Fibroblast of lung (primary cell): Measurements from ENCODE around the gene LMNTD2. TPM values are rescaled to one million over a fixed set of nuclear protein-coding genes. Genes with fewer than 3 reads are reported as not detected.
"Not testable (repeated sequence)": the region's sequence is repeated elsewhere in the genome, so short reads cannot be mapped to it uniquely, and the experiment has no call there.

Experiments used
- DNase-seq, 2 donors: peaks; one replicate each; pipeline versions ENCODE4 v3.0.0 to v3.0.0-alpha.2; 2010; ENCODE audit warnings: low read depth in 2 of 2
- H2AFZ ChIP-seq: 2 replicates; pipeline ENCODE4 v1.5.1; 2012; ENCODE audit warnings: low read length, control low read depth, inconsistent platforms
- H3K27ac ChIP-seq: 2 replicates; pipeline ENCODE4 v1.5.1; 2011; ENCODE audit warnings: low read length, control low read depth; ENCODE audit not compliant: insufficient read depth
- H3K27me3 ChIP-seq: 2 replicates; pipeline ENCODE4 v1.5.1; 2011; ENCODE audit warnings: mild to moderate bottlenecking, low read length; ENCODE audit not compliant: control insufficient read depth, insufficient read depth
- H3K36me3 ChIP-seq: 2 replicates; pipeline ENCODE4 v1.5.1; 2011; ENCODE audit warnings: low read length; ENCODE audit not compliant: control insufficient read depth, insufficient read depth
- H3K4me1 ChIP-seq: 2 replicates; pipeline ENCODE4 v1.5.1; 2011; ENCODE audit warnings: low read length; ENCODE audit not compliant: control insufficient read depth, insufficient read depth; ENCODE audit errors: extremely low read depth
- H3K4me2 ChIP-seq: 2 replicates; pipeline ENCODE4 v1.5.1; 2011; ENCODE audit warnings: low read length, control low read depth; ENCODE audit not compliant: insufficient read depth; ENCODE audit errors: extremely low read depth
- H3K4me3 ChIP-seq, 4 experiments: fragments of 200-600 bp in 1 of 4; sonication (generic) in 1 of 4; replicated peaks in 1 of 4; 2 replicates each; pipeline ENCODE4 v1.5.1; 2011 to 2016; ENCODE audit warnings: low read length in 4 of 4, low read depth in 3 of 4, mild to moderate bottlenecking in 3 of 4, control low read depth in 2 of 4, inconsistent platforms in 1 of 4, mixed read lengths in 1 of 4; ENCODE audit not compliant: insufficient read depth in 1 of 4; ENCODE audit errors: control extremely low read depth in 1 of 4
- H3K79me2 ChIP-seq: 2 replicates; pipeline ENCODE4 v1.5.1; 2012; ENCODE audit warnings: mild to moderate bottlenecking, low read length, inconsistent platforms; ENCODE audit not compliant: control insufficient read depth, insufficient read depth
- H3K9ac ChIP-seq: 2 replicates; pipeline ENCODE4 v1.5.1; 2011; ENCODE audit warnings: mild to moderate bottlenecking, low read length, control low read depth; ENCODE audit not compliant: insufficient read depth
- H3K9me3 ChIP-seq: 2 replicates; pipeline ENCODE4 v1.5.1; 2012; ENCODE audit warnings: low read depth, low read length; ENCODE audit not compliant: control insufficient read depth, insufficient read depth
- H4K20me1 ChIP-seq: 2 replicates; pipeline ENCODE4 v1.5.1; 2011; ENCODE audit warnings: low read length; ENCODE audit not compliant: control insufficient read depth, insufficient read depth; ENCODE audit errors: extremely low read depth
- CTCF ChIP-seq, 2 donors: IDR thresholded peaks in 1 of 2; conservative IDR thresholded peaks in 1 of 2; 1 replicate in 1 of 2; 2 replicates in 1 of 2; pipeline ENCODE4 v1.5.1; 2011 to 2012; ENCODE audit warnings: low read length in 2 of 2, control low read depth in 1 of 2, inconsistent platforms in 1 of 2, low read depth in 1 of 2, mild to moderate bottlenecking in 1 of 2
- EZH2 ChIP-seq: IDR thresholded peaks from 2 replicates; pipeline ENCODE4 v1.5.1; 2012; ENCODE audit warnings: low read length, control low read depth, mild to moderate bottlenecking; ENCODE audit errors: missing control alignments
- polyA plus RNA-seq, 2 donors: library from polyadenylated mRNA; depleted of rRNA in 1 of 2; stranded (reverse) in 1 of 2; unstranded in 1 of 2; fragments of >200 nt; gene quantifications; 2 replicates each; pipeline ENCODE4 v1.2.1, GENCODE V29; 2011 to 2012; ENCODE audit warnings: missing spikeins in 1 of 2
- total RNA-seq: library from RNA; depleted of rRNA; stranded (reverse); fragments of >200 nt; gene quantifications from 2 replicates; pipeline ENCODE4 v1.2.1, GENCODE V29; 2014

LMNTD2 gene
- total and polyA plus RNA-seq, 2 donors (not counting 1 experiment from before 2014, with no cell fraction given): 0.08 to 0.17 TPM

- DNase-seq: no peak
- H3K79me2 ChIP-seq: peaks cover 38% of the 10 kb centered on the region
- H3K9ac ChIP-seq: peak overlapping the region; percentile 63
Observed at GRCh38 chr11:575313-575995, 14.9 kb upstream of the LMNTD2 start.

GRCh38 chr11:574632-575312 lies 14.2 kb upstream of the LMNTD2 start:
- TF ChIP-seq CTCF (conservative IDR thresholded peaks at IDR 0.05 in 1 of 2, IDR thresholded peaks at IDR 0.05 in 1 of 2; ENCODE audit: low read depth in 1 of 2, low read length in 2 of 2): no peak
- peak; percentile 12 for TF ChIP-seq EZH2
- no peaks in the 10 kb centered on the region for H3K27me3 ChIP-seq
- H4K20me1 ChIP-seq: no peaks in the 10 kb centered on the region
- H3K4me2 ChIP-seq: peak overlapping the region; percentile 94
- peak overlapping the region; percentile 31 to 72 (median 69) for H3K4me3 ChIP-seq
- H2AFZ ChIP-seq: peak overlapping the region; percentile 77
- H3K36me3 ChIP-seq: no peaks in the 10 kb centered on the region
- H3K79me2 ChIP-seq: peaks cover 31% of the 10 kb centered on the region
- H3K9me3 ChIP-seq: no peaks in the 10 kb centered on the region
- H3K9ac ChIP-seq: peak overlapping the region; percentile 63
- peaks cover 3% of the 10 kb centered on the region for H3K4me1 ChIP-seq
- DNase-seq: no peak
- no peak overlapping the region for H3K27ac ChIP-seq

More at GRCh38 chr11:575313-575995, 14.9 kb upstream of the LMNTD2 start:
- Histone ChIP-seq H2AFZ (peak overlapping the region; percentile 77), H3K4me3 (peak overlapping the region; percentile 31 to 72 (median 69)), H3K27me3 (no peaks in the 10 kb centered on the region), H4K20me1 (no peaks in the 10 kb centered on the region), H3K36me3 (peaks cover 3% of the 10 kb centered on the region), H3K4me2 (peak overlapping the region; percentile 94), H3K9me3 (no peaks in the 10 kb centered on the region), H3K4me1 (peaks cover 3% of the 10 kb centered on the region), H3K27ac (no peak overlapping the region)
- TF ChIP-seq EZH2 (peak; percentile 7), CTCF (conservative IDR thresholded peaks at IDR 0.05 in 1 of 2, IDR thresholded peaks at IDR 0.05 in 1 of 2; ENCODE audit: low read depth in 1 of 2, low read length in 2 of 2) (no peak)

GRCh38 chr11:574031-574570 lies 13.6 kb upstream of the LMNTD2 start:
- not testable (repeated sequence) for H3K9ac ChIP-seq, H3K4me1 ChIP-seq, H3K36me3 ChIP-seq, H3K27ac ChIP-seq, DNase-seq, H3K4me2 ChIP-seq, H2AFZ ChIP-seq, H3K4me3 ChIP-seq, H3K9me3 ChIP-seq, H3K27me3 ChIP-seq, H4K20me1 ChIP-seq
- H3K79me2 ChIP-seq: peaks cover 24% of the 10 kb centered on the region
